K562 (cell line): Measurements from ENCODE around the gene KCNK3. TPM values are rescaled to one million over a fixed set of nuclear protein-coding genes. Genes with fewer than 3 reads are reported as not detected.

Experiments used
- ATAC-seq: fragments of 200-7000 bp; cut with Tn5 transposase; 3 replicates; pipeline ENCODE4 v1.9.1; 2020; ENCODE audit warnings: moderate library complexity
- BruUV-seq: library from RNA; stranded (reverse); fragments of 400-500 nt; replicated peaks from 2 replicates; lab custom pipeline; 2021; lab: Mats Ljungman, UMichigan
- CTCF ChIA-PET: fragments of 300-600 bp; formaldehyde crosslinking; extraction: SDS; loops from one replicate; lab custom pipeline; 2021; ENCODE audit warnings: low intra/inter-chr PET ratio; lab: Yijun Ruan, JAX
- POLR2A ChIA-PET: fragments of 300-600, 350-650 bp; sonication (Branson Sonifier 250); formaldehyde crosslinking; extraction: SDS; loops from one replicate; lab custom pipeline; 2021; ENCODE audit warnings: antibody characterized with exemption, inconsistent platforms; lab: Yijun Ruan, JAX
- DNase-seq, 4 experiments: peaks; one replicate each; pipeline versions ENCODE4 v3.0.0 to v3.0.0-alpha.2; 2011 to 2018; ENCODE audit warnings: low spot score in 3 of 4, mixed read lengths in 3 of 4; ENCODE audit errors: extremely low read depth in 1 of 4
- FAIRE-seq: peaks from 2 replicates; lab custom pipeline; 2011; peaks lifted over from hg19 to GRCh38; lab: Jason Lieb, UNC
- H2AFZ ChIP-seq: 2 replicates; pipeline ENCODE4 v1.6.0; 2011; ENCODE audit warnings: low read depth, low read length, control low read depth, inconsistent platforms
- H3K27ac ChIP-seq: fragments of 200-600 bp; 3 replicates; pipeline ENCODE4 v1.8.0; 2011; ENCODE audit warnings: low read depth, mild to moderate bottlenecking, control low read depth, inconsistent platforms, low read length, moderate library complexity, mixed read lengths; ENCODE audit errors: extremely low read depth
- H3K27me3 ChIP-seq, 2 experiments: fragments of 300-600 bp in 1 of 2; 2 replicates in 1 of 2; 3 replicates in 1 of 2; pipeline versions ENCODE4 v1.6.0 to v1.8.0; 2011; ENCODE audit warnings: inconsistent platforms in 2 of 2, low read length in 2 of 2, mild to moderate bottlenecking in 1 of 2, mixed read lengths in 1 of 2, moderate library complexity in 1 of 2; ENCODE audit not compliant: control insufficient read depth in 2 of 2, insufficient read depth in 2 of 2
- H3K36me3 ChIP-seq: fragments of 300-600 bp; 3 replicates; pipeline ENCODE4 v1.8.0; 2011; ENCODE audit warnings: mild to moderate bottlenecking, low read length, inconsistent platforms; ENCODE audit not compliant: control insufficient read depth, insufficient read depth
- H3K4me1 ChIP-seq, 2 experiments: fragments of 200-600 bp in 1 of 2; replicated peaks in 1 of 2; 2 replicates in 1 of 2; 3 replicates in 1 of 2; pipeline versions ENCODE4 v1.5.1 to v1.8.0; 2011; ENCODE audit warnings: inconsistent platforms in 2 of 2, low read length in 2 of 2, mild to moderate bottlenecking in 1 of 2, mixed read lengths in 1 of 2, moderate library complexity in 1 of 2; ENCODE audit not compliant: control insufficient read depth in 2 of 2, insufficient read depth in 2 of 2
- H3K4me2 ChIP-seq: 2 replicates; pipeline ENCODE4 v1.6.1; 2011; ENCODE audit warnings: low read length, control low read depth, inconsistent platforms, mixed read lengths; ENCODE audit not compliant: insufficient read depth
- H3K4me3 ChIP-seq: fragments of 200-600 bp; sonication (generic), shearing (Covaris generic); 2 replicates; pipeline ENCODE4 v1.5.1; 2016; ENCODE audit warnings: control low read depth, inconsistent platforms
- H3K79me2 ChIP-seq: fragments of 200-600 bp; 3 replicates; pipeline ENCODE4 v1.8.0; 2011; ENCODE audit warnings: low read length, inconsistent platforms; ENCODE audit not compliant: control insufficient read depth, insufficient read depth
- H3K9ac ChIP-seq, 2 experiments: 2 replicates each; pipeline versions ENCODE4 v1.6.0 to v1.6.1; 2011; ENCODE audit warnings: low read depth in 2 of 2, low read length in 2 of 2, control low read depth in 1 of 2, inconsistent platforms in 1 of 2, mild to moderate bottlenecking in 1 of 2, mixed read lengths in 1 of 2; ENCODE audit not compliant: insufficient read depth in 1 of 2
- H3K9me1 ChIP-seq: one replicate; pipeline ENCODE4 v1.6.0; 2011; ENCODE audit warnings: inconsistent platforms, mild to moderate bottlenecking, low read length, moderate library complexity; ENCODE audit not compliant: control insufficient read depth, insufficient read depth
- H3K9me3 ChIP-seq: replicated peaks from 2 replicates; pipeline ENCODE4 v1.5.1; 2011; ENCODE audit warnings: low read depth, low read length, inconsistent platforms; ENCODE audit not compliant: control insufficient read depth, insufficient read depth
- H4K20me1 ChIP-seq: replicated peaks from 2 replicates; pipeline ENCODE4 v1.6.1; 2011; ENCODE audit warnings: low read length, inconsistent platforms, mixed read lengths; ENCODE audit not compliant: control insufficient read depth, insufficient read depth
- BHLHE40 ChIP-seq: IDR thresholded peaks from 2 replicates; pipeline ENCODE4 v1.6.1; 2011; ENCODE audit warnings: low read length, improper control_type of control experiment
- TEAD4 ChIP-seq, 2 experiments: sonication (generic) in 1 of 2; formaldehyde crosslinking in 1 of 2; IDR thresholded peaks; 2 replicates each; pipeline versions ENCODE4 v1.6.1 to v1.8.0; 2012 to 2022; ENCODE audit warnings: borderline replicate concordance in 1 of 2, inconsistent platforms in 1 of 2, low read length in 1 of 2, mild to moderate bottlenecking in 1 of 2, missing genetic modification reagents in 1 of 2
- WGBS: fragments of 100-300 bp; shearing (Covaris generic); methylation state at CpG from one replicate; pipeline ENCODE4 v1.1.6; 2016; ENCODE audit warnings: low coverage, mixed read lengths; ENCODE audit not compliant: insufficient coverage; ENCODE audit errors: missing lambda C conversion rate; 5-methylcytosine and 5-hydroxymethylcytosine counted together
- in situ Hi-C: fragments of 300-500 bp; cut with MboI; formaldehyde crosslinking; loops from 4 replicates; pipeline ENCODE4 v1.15.0; 2018; ENCODE audit warnings: inconsistent platforms, mixed read lengths
- intact Hi-C: fragments of 100-400 bp; cut with micrococcal nuclease; formaldehyde crosslinking; loops from 2 replicates; pipeline ENCODE4 v1.14.2; 2022
- polyA plus RNA-seq, 8 experiments: library from polyadenylated mRNA; depleted of rRNA in 4 of 8; stranded (reverse) in 5 of 8; unstranded in 3 of 8; fragments of >200 nt; fragmentation: Nextera tagmentation in 2 of 8; fragmentation: Illumina TruSeq in 1 of 8; extraction: Ambion mirVana in 2 of 8; extraction: Trizol in 1 of 8; gene quantifications; 2 replicates each; pipeline versions ENCODE4 v1.2.1 to v1.2.3, GENCODE V29; 2011 to 2014; ENCODE audit warnings: inconsistent platforms in 1 of 8, missing spikeins in 1 of 8
- total RNA-seq, 7 experiments: library from RNA; depleted of rRNA in 6 of 7; stranded (reverse); fragments of >200 nt in 6 of 7; fragmentation: Illumina TruSeq in 2 of 7; extraction: Trizol in 2 of 7; gene quantifications; 2 replicates each; pipeline versions ENCODE4 v1.2.1 to v1.2.3, GENCODE V29; 2011 to 2021; ENCODE audit warnings: low replicate concordance in 1 of 7
- TF ChIP-seq, protein P1 (sequence below): fragments of 450-650 bp; IDR thresholded peaks from 2 replicates; pipeline ENCODE4 v1.6.1; 2018; ENCODE audit not compliant: partially characterized antibody
- TF ChIP-seq, protein P2 (sequence below): fragments of 250-450 bp; sonication (Bioruptor Pico); IDR thresholded peaks from 2 replicates; pipeline ENCODE4 v1.8.0; 2022; ENCODE audit warnings: inconsistent platforms, mild to moderate bottlenecking, moderate library complexity, borderline replicate concordance
- TF ChIP-seq, protein P3 (sequence below), 2 experiments: fragments of 450-650 bp; IDR thresholded peaks; 2 replicates each; pipeline ENCODE4 v1.6.1; 2018; ENCODE audit warnings: mild to moderate bottlenecking in 2 of 2, low read depth in 1 of 2; ENCODE audit not compliant: partially characterized antibody in 2 of 2
- TF ChIP-seq, protein P4 (sequence below): fragments of 450-650 bp; formaldehyde crosslinking; IDR thresholded peaks from 2 replicates; pipeline ENCODE4 v1.4.0; 2020; ENCODE audit warnings: mild to moderate bottlenecking, moderate library complexity

Gene KCNK3
- total and polyA plus RNA-seq, 9 of the 15 experiments (the other 6 are each of a cell fraction or from before 2014, with no cell fraction given) = 0.01 to 0.20 (median 0.07) TPM; not detected in 5

DNA sequence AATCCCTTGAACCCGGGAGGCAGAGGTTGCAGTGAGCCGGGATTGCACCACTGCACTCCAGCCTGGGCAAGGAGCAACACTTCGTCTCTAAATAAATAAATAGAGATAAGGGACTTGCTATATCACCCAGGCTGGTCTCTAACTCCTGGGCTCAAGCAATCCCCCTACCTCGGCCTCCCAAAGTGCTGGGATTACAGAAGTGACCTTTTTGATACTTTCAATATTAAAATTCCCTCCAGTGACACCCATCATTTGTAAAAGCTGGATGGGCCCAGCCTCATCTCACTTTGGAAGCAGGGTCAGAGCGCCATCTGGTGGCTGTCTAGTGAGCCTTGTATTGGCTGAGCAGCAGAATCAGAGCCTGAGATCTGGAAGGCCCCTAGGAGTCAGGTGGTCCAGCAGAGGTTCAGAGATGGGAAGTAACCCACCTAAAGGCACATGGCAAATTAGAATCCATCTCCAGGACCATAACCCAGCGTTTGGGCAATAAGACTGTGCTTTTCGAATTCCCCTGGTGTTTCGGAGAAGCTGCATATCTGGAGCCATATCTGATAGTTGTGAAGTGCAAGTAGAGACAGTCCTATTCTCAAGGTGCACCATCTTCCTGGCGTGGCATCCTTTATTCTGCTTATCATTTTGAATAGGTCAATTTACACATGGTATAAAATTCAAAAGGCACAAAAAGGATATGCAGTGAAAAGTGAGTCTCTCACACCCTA, 53.2 kb downstream of the KCNK3 start:
- 17% methylated on average over 9 of the region's 9 CpGs for WGBS
- no TSS peak for BruUV-seq
- H3K79me2 ChIP-seq = no peaks in the 10 kb centered on the region
- POLR2A ChIA-PET = interaction anchor here (0.9 to 1.1 kb wide), 2 partner anchors 11 to 172 kb away, joined by 3 to 4 read pairs; no protein-coding TSS in a partner anchor
- no peak overlapping the region for H3K4me2 ChIP-seq
- intact Hi-C loops (loop anchor here (1.0 to 10.0 kb wide), 2 partner anchors 140 to 241 kb away; no protein-coding TSS in a partner anchor), in situ Hi-C loops (no loop called here)
- FAIRE-seq (peak; percentile 95), DNase-seq (peak; percentile 78 to 90 (median 83)), ATAC-seq (peak; percentile 93)
- no peak overlapping the region for H2AFZ ChIP-seq
- H3K27me3 ChIP-seq = 0 out of 5 replicates have a peak, but pooled peaks cover 0 to 5% of the 10 kb centered on the region in 2 experiments
- no peak overlapping the region for H3K9ac ChIP-seq
- H3K4me3 ChIP-seq = no peak overlapping the region
- no peaks in the 10 kb centered on the region for H3K9me3 ChIP-seq
- no peak overlapping the region for H3K27ac ChIP-seq
- H3K4me1 ChIP-seq = peaks cover 9 to 14% of the 10 kb centered on the region in 2 experiments
- H3K36me3 ChIP-seq = no peaks in the 10 kb centered on the region
- CTCF ChIA-PET = interaction anchor here (0.6 to 4.3 kb wide), 8 partner anchors 10 to 273 kb away, joined by 3 to 46 read pairs (median 4); no protein-coding TSS in a partner anchor
- H3K9me1 ChIP-seq = no peaks in the 10 kb centered on the region
- H4K20me1 ChIP-seq = no peaks in the 10 kb centered on the region
- TF ChIP-seq, protein P1, sequence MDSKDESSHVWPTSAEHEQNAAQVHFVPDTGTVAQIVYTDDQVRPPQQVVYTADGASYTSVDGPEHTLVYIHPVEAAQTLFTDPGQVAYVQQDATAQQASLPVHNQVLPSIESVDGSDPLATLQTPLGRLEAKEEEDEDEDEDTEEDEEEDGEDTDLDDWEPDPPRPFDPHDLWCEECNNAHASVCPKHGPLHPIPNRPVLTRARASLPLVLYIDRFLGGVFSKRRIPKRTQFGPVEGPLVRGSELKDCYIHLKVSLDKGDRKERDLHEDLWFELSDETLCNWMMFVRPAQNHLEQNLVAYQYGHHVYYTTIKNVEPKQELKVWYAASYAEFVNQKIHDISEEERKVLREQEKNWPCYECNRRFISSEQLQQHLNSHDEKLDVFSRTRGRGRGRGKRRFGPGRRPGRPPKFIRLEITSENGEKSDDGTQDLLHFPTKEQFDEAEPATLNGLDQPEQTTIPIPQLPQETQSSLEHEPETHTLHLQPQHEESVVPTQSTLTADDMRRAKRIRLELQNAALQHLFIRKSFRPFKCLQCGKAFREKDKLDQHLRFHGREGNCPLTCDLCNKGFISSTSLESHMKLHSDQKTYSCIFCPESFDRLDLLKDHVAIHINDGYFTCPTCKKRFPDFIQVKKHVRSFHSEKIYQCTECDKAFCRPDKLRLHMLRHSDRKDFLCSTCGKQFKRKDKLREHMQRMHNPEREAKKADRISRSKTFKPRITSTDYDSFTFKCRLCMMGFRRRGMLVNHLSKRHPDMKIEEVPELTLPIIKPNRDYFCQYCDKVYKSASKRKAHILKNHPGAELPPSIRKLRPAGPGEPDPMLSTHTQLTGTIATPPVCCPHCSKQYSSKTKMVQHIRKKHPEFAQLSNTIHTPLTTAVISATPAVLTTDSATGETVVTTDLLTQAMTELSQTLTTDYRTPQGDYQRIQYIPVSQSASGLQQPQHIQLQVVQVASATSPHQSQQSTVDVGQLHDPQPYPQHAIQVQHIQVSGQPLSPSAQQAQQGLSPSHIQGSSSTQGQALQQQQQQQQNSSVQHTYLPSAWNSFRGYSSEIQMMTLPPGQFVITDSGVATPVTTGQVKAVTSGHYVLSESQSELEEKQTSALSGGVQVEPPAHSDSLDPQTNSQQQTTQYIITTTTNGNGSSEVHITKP = peak; percentile 92
- TF ChIP-seq TEAD4 (IDR thresholded peaks at IDR 0.05; ENCODE audit: low read length) (0 out of 2 replicates have a peak, but pooled peaks have one; percentile 16), TEAD4 (CRISPR knock-in tag; IDR thresholded peaks at IDR 0.05; ENCODE audit: borderline replicate concordance) (no peak), BHLHE40 (peak; percentile 20; the same call in 1 of the 2 replicates)
- TF ChIP-seq, protein P2, sequence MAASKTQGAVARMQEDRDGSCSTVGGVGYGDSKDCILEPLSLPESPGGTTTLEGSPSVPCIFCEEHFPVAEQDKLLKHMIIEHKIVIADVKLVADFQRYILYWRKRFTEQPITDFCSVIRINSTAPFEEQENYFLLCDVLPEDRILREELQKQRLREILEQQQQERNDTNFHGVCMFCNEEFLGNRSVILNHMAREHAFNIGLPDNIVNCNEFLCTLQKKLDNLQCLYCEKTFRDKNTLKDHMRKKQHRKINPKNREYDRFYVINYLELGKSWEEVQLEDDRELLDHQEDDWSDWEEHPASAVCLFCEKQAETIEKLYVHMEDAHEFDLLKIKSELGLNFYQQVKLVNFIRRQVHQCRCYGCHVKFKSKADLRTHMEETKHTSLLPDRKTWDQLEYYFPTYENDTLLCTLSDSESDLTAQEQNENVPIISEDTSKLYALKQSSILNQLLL = no peak
- TF ChIP-seq, protein P3, sequence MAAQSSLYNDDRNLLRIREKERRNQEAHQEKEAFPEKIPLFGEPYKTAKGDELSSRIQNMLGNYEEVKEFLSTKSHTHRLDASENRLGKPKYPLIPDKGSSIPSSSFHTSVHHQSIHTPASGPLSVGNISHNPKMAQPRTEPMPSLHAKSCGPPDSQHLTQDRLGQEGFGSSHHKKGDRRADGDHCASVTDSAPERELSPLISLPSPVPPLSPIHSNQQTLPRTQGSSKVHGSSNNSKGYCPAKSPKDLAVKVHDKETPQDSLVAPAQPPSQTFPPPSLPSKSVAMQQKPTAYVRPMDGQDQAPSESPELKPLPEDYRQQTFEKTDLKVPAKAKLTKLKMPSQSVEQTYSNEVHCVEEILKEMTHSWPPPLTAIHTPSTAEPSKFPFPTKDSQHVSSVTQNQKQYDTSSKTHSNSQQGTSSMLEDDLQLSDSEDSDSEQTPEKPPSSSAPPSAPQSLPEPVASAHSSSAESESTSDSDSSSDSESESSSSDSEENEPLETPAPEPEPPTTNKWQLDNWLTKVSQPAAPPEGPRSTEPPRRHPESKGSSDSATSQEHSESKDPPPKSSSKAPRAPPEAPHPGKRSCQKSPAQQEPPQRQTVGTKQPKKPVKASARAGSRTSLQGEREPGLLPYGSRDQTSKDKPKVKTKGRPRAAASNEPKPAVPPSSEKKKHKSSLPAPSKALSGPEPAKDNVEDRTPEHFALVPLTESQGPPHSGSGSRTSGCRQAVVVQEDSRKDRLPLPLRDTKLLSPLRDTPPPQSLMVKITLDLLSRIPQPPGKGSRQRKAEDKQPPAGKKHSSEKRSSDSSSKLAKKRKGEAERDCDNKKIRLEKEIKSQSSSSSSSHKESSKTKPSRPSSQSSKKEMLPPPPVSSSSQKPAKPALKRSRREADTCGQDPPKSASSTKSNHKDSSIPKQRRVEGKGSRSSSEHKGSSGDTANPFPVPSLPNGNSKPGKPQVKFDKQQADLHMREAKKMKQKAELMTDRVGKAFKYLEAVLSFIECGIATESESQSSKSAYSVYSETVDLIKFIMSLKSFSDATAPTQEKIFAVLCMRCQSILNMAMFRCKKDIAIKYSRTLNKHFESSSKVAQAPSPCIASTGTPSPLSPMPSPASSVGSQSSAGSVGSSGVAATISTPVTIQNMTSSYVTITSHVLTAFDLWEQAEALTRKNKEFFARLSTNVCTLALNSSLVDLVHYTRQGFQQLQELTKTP (IDR thresholded peaks at IDR 0.05; ENCODE audit: low read depth in 1 of 2, partially characterized antibody in 2 of 2) = no peak
- TF ChIP-seq, protein P4, sequence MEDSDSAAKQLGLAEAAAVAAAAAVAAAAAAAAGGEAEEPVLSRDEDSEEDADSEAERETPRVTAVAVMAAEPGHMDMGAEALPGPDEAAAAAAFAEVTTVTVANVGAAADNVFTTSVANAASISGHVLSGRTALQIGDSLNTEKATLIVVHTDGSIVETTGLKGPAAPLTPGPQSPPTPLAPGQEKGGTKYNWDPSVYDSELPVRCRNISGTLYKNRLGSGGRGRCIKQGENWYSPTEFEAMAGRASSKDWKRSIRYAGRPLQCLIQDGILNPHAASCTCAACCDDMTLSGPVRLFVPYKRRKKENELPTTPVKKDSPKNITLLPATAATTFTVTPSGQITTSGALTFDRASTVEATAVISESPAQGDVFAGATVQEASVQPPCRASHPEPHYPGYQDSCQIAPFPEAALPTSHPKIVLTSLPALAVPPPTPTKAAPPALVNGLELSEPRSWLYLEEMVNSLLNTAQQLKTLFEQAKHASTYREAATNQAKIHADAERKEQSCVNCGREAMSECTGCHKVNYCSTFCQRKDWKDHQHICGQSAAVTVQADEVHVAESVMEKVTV (CRISPR knock-in tag) = peak; percentile 92
